CD4-positive, alpha-beta T cell (primary cell): ENCODE data around the gene CARD19. TPM values are rescaled to one million over a fixed set of nuclear protein-coding genes. Genes with fewer than 3 reads are reported as not detected.
A peak's percentile ranks its signal among the peaks of the same experiment; 100 is the strongest.

Experiments
- ATAC-seq: fragments of 200-7000 bp; cut with Tn5 transposase; one replicate; pipeline ENCODE4 v1.10.0; 2022; ENCODE audit warnings: mild to moderate bottlenecking; ENCODE audit not compliant: poor library complexity
- CTCF ChIA-PET: fragments of 350-600 bp; sonication (Branson Sonifier 250); formaldehyde crosslinking; loops from one replicate; lab custom pipeline; 2021; ENCODE audit warnings: antibody characterized with exemption, inconsistent platforms; lab: Charles Lee
- POLR2A ChIA-PET: fragments of 350-600 bp; sonication (Branson Sonifier 250); formaldehyde crosslinking; loops from one replicate; lab custom pipeline; 2021; ENCODE audit warnings: antibody characterized with exemption, inconsistent platforms; lab: Charles Lee
- DNase-seq, 14 experiments: peaks; one replicate each; pipeline ENCODE4 v3.0.0-alpha.2; 2013 to 2020; ENCODE audit warnings: mixed read lengths in 2 of 14
- H3K27ac ChIP-seq, 2 donors: one replicate each; pipeline versions ENCODE4 v1.5.1 to v1.7.0; 2013; ENCODE audit warnings: low read length in 2 of 2, low read depth in 1 of 2, mild to moderate bottlenecking in 1 of 2
- H3K27me3 ChIP-seq, 2 experiments: 1 replicate in 1 of 2; 2 replicates in 1 of 2; pipeline versions ENCODE4 v1.6.1 to v1.7.0; 2013; ENCODE audit warnings: low read length in 2 of 2, control low read depth in 1 of 2, mild to moderate bottlenecking in 1 of 2, moderate library complexity in 1 of 2; ENCODE audit not compliant: insufficient read depth in 2 of 2, control insufficient read depth in 1 of 2
- H3K36me3 ChIP-seq: one replicate; pipeline ENCODE4 v1.6.1; 2013; ENCODE audit warnings: low read length, control low read depth; ENCODE audit not compliant: insufficient read depth
- H3K4me1 ChIP-seq: one replicate; pipeline ENCODE4 v1.6.1; 2013; ENCODE audit warnings: low read length, control low read depth; ENCODE audit not compliant: insufficient read depth
- H3K4me3 ChIP-seq: one replicate; pipeline ENCODE4 v1.5.1; 2013; ENCODE audit warnings: mild to moderate bottlenecking, low read length, moderate library complexity
- H3K9me3 ChIP-seq, 2 experiments: 1 replicate in 1 of 2; 2 replicates in 1 of 2; pipeline versions ENCODE4 v1.6.1 to v1.7.0; 2013; ENCODE audit warnings: low read length in 2 of 2, mild to moderate bottlenecking in 2 of 2, control low read depth in 1 of 2, moderate library complexity in 1 of 2; ENCODE audit not compliant: control insufficient read depth in 1 of 2, insufficient read depth in 1 of 2
- H3K27ac Mint-ChIP-seq: one replicate; pipeline ENCODE4 v1.8.0; 2020; ENCODE audit warnings: mixed read lengths
- H3K27me3 Mint-ChIP-seq: one replicate; pipeline ENCODE4 v1.8.0; 2021; ENCODE audit warnings: mixed read lengths
- H3K36me3 Mint-ChIP-seq: one replicate; pipeline ENCODE4 v1.8.0; 2021; ENCODE audit warnings: low read depth, mixed read lengths
- H3K4me1 Mint-ChIP-seq: one replicate; pipeline ENCODE4 v1.8.0; 2021; ENCODE audit warnings: low read depth, mixed read lengths
- H3K4me3 Mint-ChIP-seq: one replicate; pipeline ENCODE4 v1.8.0; 2020; ENCODE audit warnings: mild to moderate bottlenecking, mixed read lengths
- H3K9me3 Mint-ChIP-seq: one replicate; pipeline ENCODE4 v1.8.0; 2020; ENCODE audit warnings: mixed read lengths
- CTCF ChIP-seq: fragments of 200-600 bp; IDR thresholded peaks from one replicate; pipeline ENCODE4 v1.8.0; 2022; ENCODE audit warnings: antibody characterized with exemption, mild to moderate bottlenecking
- intact Hi-C, 2 experiments: fragments of 100-400 bp; cut with DNase I in 1 of 2; cut with micrococcal nuclease in 1 of 2; formaldehyde crosslinking; loops; one replicate each; pipeline versions ENCODE4 v1.15.1 to v1.9.0; 2023 to 2025; cut with DNase I, micrococcal nuclease
- total RNA-seq, 174 experiments: library from RNA in 2 of 174; stranded (reverse) in 2 of 174; gene quantifications; one replicate each; pipeline ENCODE4 v1.2.3 and lab custom pipeline; 2021 to 2026

CARD19 gene
- total RNA-seq, 2 experiments from 2014 or later = 38.8 to 39.2 TPM

GRCh38 chr9:93156475-93157008, 60.5 kb downstream of the CARD19 start:
- Mint-ChIP-seq H3K9me3 (no peaks in the 10 kb centered on the region), H3K4me1 (peaks cover 20% of the 10 kb centered on the region)
- DNase-seq = peak in 1 of 14 experiments; percentile 49

GRCh38 chr9:93159601-93160471, 63.8 kb downstream of the CARD19 start:
- ChIA-PET POLR2A (no interaction called here), CTCF (interaction anchor here (0.6 to 1.6 kb wide), 2 partner anchors 143 to 530 kb away, joined by 3 to 4 read pairs; no protein-coding TSS in a partner anchor)
- H3K36me3 Mint-ChIP-seq = no peaks in the 10 kb centered on the region
- no peaks in the 10 kb centered on the region for H3K27me3 Mint-ChIP-seq
- ATAC-seq (peak; percentile 89), DNase-seq (peak; percentile 41 to 81 (median 63))
- Histone ChIP-seq H3K27me3 (no peaks in the 10 kb centered on the region), H3K36me3 (no peaks in the 10 kb centered on the region), H3K4me3 (no peak overlapping the region), H3K27ac (no peak overlapping the region), H3K9me3 (no peaks in the 10 kb centered on the region), H3K4me1 (peaks cover 15% of the 10 kb centered on the region)
- intact Hi-C loops = loop anchor here (1.0 to 10.0 kb wide), 5 partner anchors 142 to 803 kb away; no protein-coding TSS in a partner anchor
- TF ChIP-seq CTCF = peak; percentile 96
- no peak overlapping the region for H3K4me3 Mint-ChIP-seq
- H3K4me1 Mint-ChIP-seq = peaks cover 14% of the 10 kb centered on the region
- no peaks in the 10 kb centered on the region for H3K9me3 Mint-ChIP-seq
- H3K27ac Mint-ChIP-seq = no peak overlapping the region

More at GRCh38 chr9:93156475-93157008, 60.5 kb downstream of the CARD19 start:
- Histone ChIP-seq H3K36me3 (no peaks in the 10 kb centered on the region), H3K9me3 (no peaks in the 10 kb centered on the region), H3K4me1 (peaks cover 15% of the 10 kb centered on the region), H3K27me3 (no peaks in the 10 kb centered on the region), H3K27ac (no peak overlapping the region), H3K4me3 (no peak overlapping the region)
- Mint-ChIP-seq H3K27ac (no peak overlapping the region), H3K27me3 (no peaks in the 10 kb centered on the region), H3K4me3 (no peak overlapping the region), H3K36me3 (no peaks in the 10 kb centered on the region)
- peak; percentile 52 for ATAC-seq
- CTCF ChIA-PET = no interaction called here
- intact Hi-C loops = loop anchor here in 1 of 2 experiments (5.0 kb wide), 1 partner anchor 806 kb away; no protein-coding TSS in a partner anchor
- POLR2A ChIA-PET = interaction anchor here (1.1 to 1.2 kb wide), 2 partner anchors 23 to 37 kb away, joined by 4 read pairs; partner anchors contain the start of gene NINJ1
- TF ChIP-seq CTCF = no peak

GRCh38 chr9:93161786-93162562, 66.0 kb downstream of the CARD19 start:
- CTCF ChIA-PET = no interaction called here
- no peak for TF ChIP-seq CTCF
- H3K9me3 Mint-ChIP-seq = no peaks in the 10 kb centered on the region
- H3K4me1 ChIP-seq = peaks cover 8% of the 10 kb centered on the region
- H3K36me3 ChIP-seq = no peaks in the 10 kb centered on the region
- H3K4me3 ChIP-seq = no peak overlapping the region
- no peaks in the 10 kb centered on the region for H3K27me3 Mint-ChIP-seq
- H3K4me1 Mint-ChIP-seq = peaks cover 6% of the 10 kb centered on the region
- H3K9me3 ChIP-seq = no peaks in the 10 kb centered on the region
- H3K27ac Mint-ChIP-seq = no peak overlapping the region
- DNase-seq (no peak), ATAC-seq (no peak)
- no peaks in the 10 kb centered on the region for H3K36me3 Mint-ChIP-seq
- H3K27me3 ChIP-seq = no peaks in the 10 kb centered on the region
- intact Hi-C loops = loop anchor here (2.0 to 10.0 kb wide), 3 partner anchors 403 to 801 kb away; no protein-coding TSS in a partner anchor
- H3K27ac ChIP-seq = no peak overlapping the region
- no peak overlapping the region for H3K4me3 Mint-ChIP-seq
- POLR2A ChIA-PET = no interaction called here
